Activated naive CD4-positive, alpha-beta T cell treated with anti-CD3 and anti-CD28 coated beads, Interleukin-2, amount 50 U/mL, for 72 hours (primary cell): ENCODE results near the gene FUT4. TPM values are rescaled to one million over a fixed set of nuclear protein-coding genes. Genes with fewer than 3 reads are reported as not detected.
"Not testable (repeated sequence)": the region's sequence is repeated elsewhere in the genome, so short reads cannot be mapped to it uniquely, and the experiment has no call there.

Source experiments
- ATAC-seq, 2 donors: fragments of 150-1000 bp; cut with Tn5 transposase; 2 replicates each; pipeline ENCODE4 v1.10.0; 2021; ENCODE audit warnings: mild to moderate bottlenecking in 2 of 2, moderate library complexity in 2 of 2
- DNase-seq, 2 donors: peaks; one replicate each; pipeline ENCODE4 v3.0.0; 2021 to 2022; ENCODE audit warnings: low spot score in 2 of 2
- H3K27ac Mint-ChIP-seq, 2 donors: one replicate each; pipeline ENCODE4 v1.8.0; 2022; ENCODE audit warnings: mild to moderate bottlenecking in 2 of 2, mixed read lengths in 2 of 2
- H3K36me3 Mint-ChIP-seq, 2 donors: one replicate each; pipeline ENCODE4 v1.8.0; 2022; ENCODE audit warnings: mixed read lengths in 2 of 2
- H3K9me3 Mint-ChIP-seq, 2 donors: one replicate each; pipeline ENCODE4 v1.8.0; 2022; ENCODE audit warnings: mixed read lengths in 2 of 2
- total RNA-seq, 2 donors: library from RNA; stranded (reverse); gene quantifications; one replicate each; pipeline ENCODE4 v1.2.3, GENCODE V29; 2022

Gene FUT4
- 1 to 10 TPM; 2.7 to 5.4 TPM for total RNA-seq

GRCh38 chr11:94543695-94544645, at the start of gene FUT4:
FUT4 (plus strand) TSS chr11:94543921; CDS start chr11:94544134, 213 bp downstream.
- peak; percentile 75 to 87 for DNase-seq
- H3K27ac Mint-ChIP-seq: peak within 1 kb of the TSS; percentile 93 to 100
- peak; percentile 88 to 89 for ATAC-seq
- H3K36me3 Mint-ChIP-seq: peaks cover 6 to 8% of the 10 kb centered on the region in 2 donors
- no peaks in the 10 kb centered on the region for H3K9me3 Mint-ChIP-seq

- Mint-ChIP-seq H3K36me3 (peaks cover 13 to 29% of the 10 kb centered on the region in 2 donors), H3K27ac (peak overlapping the region; percentile 98 to 99), H3K9me3 (no peaks in the 10 kb centered on the region)
- ATAC-seq (peak; percentile 63 to 78), DNase-seq (no peak)
These were observed 49.5 kb upstream of the FUT4 start for GRCh38 chr11:94494126-94494680.

GRCh38 chr11:94500181-94500580, 43.5 kb upstream of the FUT4 start:
- DNase-seq (no peak), ATAC-seq (no peak)
- H3K36me3 Mint-ChIP-seq: no peaks in the 10 kb centered on the region
- no peak overlapping the region for H3K27ac Mint-ChIP-seq
- H3K9me3 Mint-ChIP-seq: no peaks in the 10 kb centered on the region

GRCh38 chr11:94501522-94501921, 42.2 kb upstream of the FUT4 start:
- no peak for DNase-seq
- no peak overlapping the region for H3K27ac Mint-ChIP-seq
- no peaks in the 10 kb centered on the region for H3K9me3 Mint-ChIP-seq
- no peaks in the 10 kb centered on the region for H3K36me3 Mint-ChIP-seq
- no peak for ATAC-seq

- ATAC-seq: peak; percentile 57 to 73
- Mint-ChIP-seq H3K36me3 (no peaks in the 10 kb centered on the region), H3K27ac (no peak overlapping the region), H3K9me3 (no peaks in the 10 kb centered on the region)
- no peak for DNase-seq
These were observed 38.9 kb upstream of the FUT4 start for GRCh38 chr11:94504689-94505293.

- H3K27ac Mint-ChIP-seq, H3K36me3 Mint-ChIP-seq, DNase-seq, ATAC-seq, H3K9me3 Mint-ChIP-seq: not testable (repeated sequence)
These were observed 37.2 kb upstream of the FUT4 start for GRCh38 chr11:94506513-94506912.

GRCh38 chr11:94507485-94507884, 36.2 kb upstream of the FUT4 start:
- no peak for DNase-seq
- Mint-ChIP-seq H3K27ac (no peak overlapping the region), H3K36me3 (no peaks in the 10 kb centered on the region), H3K9me3 (no peaks in the 10 kb centered on the region)
- no peak for ATAC-seq

- DNase-seq (peak in 1 of 2 donors; percentile 44), ATAC-seq (peak; percentile 88)
- Mint-ChIP-seq H3K9me3 (no peaks in the 10 kb centered on the region), H3K36me3 (no peaks in the 10 kb centered on the region), H3K27ac (no peak within 1 kb of the TSS)
These were observed 31.6 kb upstream of the FUT4 start, which contains the start of gene C11orf97 for GRCh38 chr11:94511932-94512781. C11orf97 (plus strand) TSS chr11:94512461; CDS start chr11:94512529, 68 bp downstream.

- no peaks in the 10 kb centered on the region for H3K36me3 Mint-ChIP-seq
- peak in 1 of 2 donors; percentile 20 for ATAC-seq
- no peaks in the 10 kb centered on the region for H3K9me3 Mint-ChIP-seq
- no peak overlapping the region for H3K27ac Mint-ChIP-seq
- no peak for DNase-seq
These were observed 30.6 kb upstream of the FUT4 start for GRCh38 chr11:94513091-94513490.

GRCh38 chr11:94515398-94515797, 28.3 kb upstream of the FUT4 start:
- Mint-ChIP-seq H3K9me3 (no peaks in the 10 kb centered on the region), H3K27ac (no peak overlapping the region), H3K36me3 (no peaks in the 10 kb centered on the region)
- ATAC-seq (no peak), DNase-seq (no peak)

GRCh38 chr11:94516725-94517124, 27.0 kb upstream of the FUT4 start:
- DNase-seq (no peak), ATAC-seq (no peak)
- no peaks in the 10 kb centered on the region for H3K36me3 Mint-ChIP-seq
- H3K27ac Mint-ChIP-seq: no peak overlapping the region
- no peaks in the 10 kb centered on the region for H3K9me3 Mint-ChIP-seq

GRCh38 chr11:94518300-94518699, 25.4 kb upstream of the FUT4 start:
- DNase-seq: no peak
- ATAC-seq: no peak
- Mint-ChIP-seq H3K36me3 (no peaks in the 10 kb centered on the region), H3K27ac (no peak overlapping the region), H3K9me3 (no peaks in the 10 kb centered on the region)

- DNase-seq (no peak), ATAC-seq (peak; percentile 36 to 44)
- Mint-ChIP-seq H3K27ac (no peak overlapping the region), H3K36me3 (no peaks in the 10 kb centered on the region), H3K9me3 (no peaks in the 10 kb centered on the region)
These were observed 24.1 kb upstream of the FUT4 start for GRCh38 chr11:94519478-94520084.

GRCh38 chr11:94521684-94522083, 22.0 kb upstream of the FUT4 start:
- ATAC-seq: no peak
- H3K27ac Mint-ChIP-seq: no peak overlapping the region
- DNase-seq: no peak

GRCh38 chr11:94524341-94524740, 19.4 kb upstream of the FUT4 start:
- no peak for ATAC-seq
- no peak for DNase-seq
- H3K36me3 Mint-ChIP-seq: no peaks in the 10 kb centered on the region
- no peaks in the 10 kb centered on the region for H3K9me3 Mint-ChIP-seq
- H3K27ac Mint-ChIP-seq: no peak overlapping the region

More at GRCh38 chr11:94521684-94522083, 22.0 kb upstream of the FUT4 start:
- no peaks in the 10 kb centered on the region for H3K9me3 Mint-ChIP-seq
- H3K36me3 Mint-ChIP-seq: no peaks in the 10 kb centered on the region
